Measurements from ENCODE around the gene NFS1.
"Not testable (repeated sequence)": the region's sequence is repeated elsewhere in the genome, so short reads cannot be mapped to it uniquely, and the experiment has no call there.

The NFS1 gene

DNA sequence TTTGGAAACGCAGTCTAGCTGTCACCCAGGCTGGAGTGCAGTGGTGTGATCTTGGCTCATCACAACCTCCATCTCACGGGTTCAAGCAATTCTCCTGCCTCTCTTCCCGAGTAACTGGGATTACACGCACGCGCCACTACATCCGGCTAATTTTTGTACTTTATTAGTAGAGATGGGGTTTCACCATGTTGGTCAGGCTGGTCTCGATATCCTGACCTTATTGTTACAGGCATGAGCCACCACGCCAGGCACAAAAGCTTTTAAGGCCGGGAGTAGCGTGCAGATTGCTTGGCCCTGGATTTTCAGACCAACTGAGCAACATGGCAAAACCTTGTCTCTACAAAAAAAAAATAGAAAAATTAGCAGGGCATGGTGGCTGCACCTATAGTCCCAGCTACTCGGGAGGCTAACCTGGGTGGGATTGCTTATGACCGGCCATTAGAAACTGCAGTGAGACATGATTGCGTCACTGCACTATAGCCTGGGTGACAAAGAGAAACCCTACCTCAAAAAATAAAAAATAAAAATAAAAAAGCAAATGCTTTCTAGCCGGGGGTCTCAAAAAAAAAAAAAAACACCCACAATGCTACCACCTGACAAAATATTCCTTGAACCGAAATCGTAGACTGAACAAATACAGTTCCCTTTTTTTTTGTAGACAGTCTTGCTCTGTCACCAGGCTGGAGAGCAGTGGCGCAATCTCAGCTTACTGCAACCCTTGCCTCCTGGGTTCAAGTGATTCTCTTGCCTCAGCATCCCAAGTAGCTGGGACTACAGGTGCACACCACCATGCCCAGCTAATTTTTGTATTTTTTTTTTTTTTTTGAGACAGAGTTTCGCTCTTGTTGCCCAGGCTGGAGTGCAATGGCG, 27.9 kb upstream of the NFS1 start:
- Histone ChIP-seq H3K4me3 (ENCODE audit: extremely low read depth, insufficient read depth, low read length, poor library complexity, severe bottlenecking) (no peak overlapping the region), H3K9me3 (ENCODE audit: control insufficient read depth, low read length) (no peaks in the 10 kb centered on the region), H3K4me1 (ENCODE audit: control insufficient read depth, insufficient read depth, low read length, poor library complexity, severe bottlenecking) (no peaks in the 10 kb centered on the region), H3K36me3 (ENCODE audit: control insufficient read depth, insufficient read depth, low read length) (peaks cover 98% of the 10 kb centered on the region), H3K27ac (ENCODE audit: low read depth, low read length, severe bottlenecking) (no peak overlapping the region)
- 98 to 100% methylated on average over 12 to 13 of the region's 20 CpGs for WGBS, 2 experiments (ENCODE audit: insufficient coverage in 2 of 2)

DNA sequence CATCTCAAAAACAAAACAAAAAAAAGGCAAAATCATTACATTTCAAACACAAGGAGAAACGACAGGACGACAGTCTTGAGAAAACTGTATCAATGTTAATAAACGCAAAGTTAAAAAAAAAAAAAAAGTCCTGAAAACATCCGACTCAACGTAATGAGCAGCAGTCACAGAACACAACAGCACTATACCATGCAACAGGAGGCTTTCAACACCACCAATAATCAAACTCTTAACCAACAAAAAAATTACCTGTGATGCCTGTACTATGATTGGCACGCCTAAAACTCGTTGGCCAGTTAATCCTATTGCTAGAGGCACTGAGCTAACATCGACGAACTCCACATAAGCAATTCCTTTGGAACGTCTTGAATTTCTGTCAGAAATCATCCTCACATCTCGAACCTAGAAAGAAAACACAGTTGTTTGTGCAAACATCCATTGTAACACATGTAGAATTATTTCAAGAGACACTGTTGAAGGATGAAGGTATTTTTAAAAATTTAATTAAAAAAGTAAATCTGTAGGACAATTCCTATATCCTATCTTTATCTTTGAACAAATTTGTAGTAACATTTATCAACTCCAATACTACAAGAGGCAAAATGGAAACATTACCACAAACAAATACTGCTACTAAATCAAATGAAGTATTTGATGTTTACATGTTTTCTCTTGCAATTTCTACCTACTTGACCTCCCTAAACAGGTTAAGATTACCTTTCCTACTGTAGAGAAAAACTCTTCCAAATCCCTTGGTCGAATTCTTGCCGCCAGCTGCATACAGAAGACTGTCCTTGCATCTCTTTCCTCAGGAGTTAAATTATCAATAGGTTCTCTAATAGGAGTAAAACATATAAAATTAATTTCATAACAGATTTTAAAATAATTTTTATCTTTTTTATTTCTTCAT, 25.4 kb upstream of the NFS1 start:
- Histone ChIP-seq H3K4me1 (ENCODE audit: control insufficient read depth, insufficient read depth, low read length, poor library complexity, severe bottlenecking) (no peaks in the 10 kb centered on the region), H3K27ac (ENCODE audit: low read depth, low read length, severe bottlenecking) (no peak overlapping the region), H3K4me3 (ENCODE audit: extremely low read depth, insufficient read depth, low read length, poor library complexity, severe bottlenecking) (no peak overlapping the region), H3K36me3 (ENCODE audit: control insufficient read depth, insufficient read depth, low read length) (peaks cover 98% of the 10 kb centered on the region), H3K9me3 (ENCODE audit: control insufficient read depth, low read length) (no peaks in the 10 kb centered on the region)
- 93 to 97% methylated on average over 7 to 9 of the region's 13 CpGs for WGBS, 2 experiments (ENCODE audit: insufficient coverage in 2 of 2)

- H3K27ac ChIP-seq (ENCODE audit: low read depth, low read length, severe bottlenecking); H3K4me3 ChIP-seq (ENCODE audit: extremely low read depth, insufficient read depth, low read length, poor library complexity, severe bottlenecking); H3K4me1 ChIP-seq (ENCODE audit: control insufficient read depth, insufficient read depth, low read length, poor library complexity, severe bottlenecking); H3K9me3 ChIP-seq (ENCODE audit: control insufficient read depth, low read length): not testable (repeated sequence)
- peaks cover 99% of the 10 kb centered on the region for H3K36me3 ChIP-seq (ENCODE audit: control insufficient read depth, insufficient read depth, low read length)
- 91 to 96% methylated on average over 7 to 8 of the region's 12 CpGs for WGBS, 2 experiments (ENCODE audit: insufficient coverage in 2 of 2)
Measured at GRCh38 chr20:35723652-35724320, 24.6 kb upstream of the NFS1 start.

DNA sequence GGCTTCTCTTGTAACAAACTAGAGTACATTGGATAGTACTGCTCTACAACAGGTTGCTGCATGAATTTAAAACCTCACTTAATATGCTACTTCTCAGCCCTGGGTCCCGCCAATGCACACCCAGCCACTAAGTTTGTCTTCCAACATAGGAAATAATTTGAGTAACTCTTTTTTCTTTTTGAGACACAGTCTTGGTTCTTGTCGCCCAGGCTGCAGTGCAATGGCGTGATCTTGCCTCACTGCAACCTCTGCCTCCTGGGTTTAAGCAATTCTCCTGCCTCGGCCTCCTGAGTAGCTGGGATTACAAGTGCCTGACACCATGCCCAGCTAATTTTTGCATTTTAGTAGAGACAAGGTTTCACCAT, 24.1 kb upstream of the NFS1 start:
- not testable (repeated sequence) for H3K9me3 ChIP-seq (ENCODE audit: control insufficient read depth, low read length); H3K4me3 ChIP-seq (ENCODE audit: extremely low read depth, insufficient read depth, low read length, poor library complexity, severe bottlenecking); H3K4me1 ChIP-seq (ENCODE audit: control insufficient read depth, insufficient read depth, low read length, poor library complexity, severe bottlenecking); H3K27ac ChIP-seq (ENCODE audit: low read depth, low read length, severe bottlenecking)
- 98 to 100% methylated on average over 3 of the region's 4 CpGs for WGBS, 2 experiments (ENCODE audit: insufficient coverage in 2 of 2)
- H3K36me3 ChIP-seq (ENCODE audit: control insufficient read depth, insufficient read depth, low read length), result peaks cover 99% of the 10 kb centered on the region

- Histone ChIP-seq H3K4me1 (ENCODE audit: control insufficient read depth, insufficient read depth, low read length, poor library complexity, severe bottlenecking) (no peaks in the 10 kb centered on the region), H3K36me3 (ENCODE audit: control insufficient read depth, insufficient read depth, low read length) (peaks cover 98% of the 10 kb centered on the region), H3K27ac (ENCODE audit: low read depth, low read length, severe bottlenecking) (no peak overlapping the region), H3K4me3 (ENCODE audit: extremely low read depth, insufficient read depth, low read length, poor library complexity, severe bottlenecking) (no peak overlapping the region), H3K9me3 (ENCODE audit: control insufficient read depth, low read length) (no peaks in the 10 kb centered on the region)
- 100% methylated on average over 2 of the region's 3 CpGs; no CpG with 5 or more reads in 1 of the 2 experiments for WGBS, 2 experiments (ENCODE audit: insufficient coverage in 2 of 2)
Measured at GRCh38 chr20:35721621-35722020, 22.5 kb upstream of the NFS1 start.

DNA sequence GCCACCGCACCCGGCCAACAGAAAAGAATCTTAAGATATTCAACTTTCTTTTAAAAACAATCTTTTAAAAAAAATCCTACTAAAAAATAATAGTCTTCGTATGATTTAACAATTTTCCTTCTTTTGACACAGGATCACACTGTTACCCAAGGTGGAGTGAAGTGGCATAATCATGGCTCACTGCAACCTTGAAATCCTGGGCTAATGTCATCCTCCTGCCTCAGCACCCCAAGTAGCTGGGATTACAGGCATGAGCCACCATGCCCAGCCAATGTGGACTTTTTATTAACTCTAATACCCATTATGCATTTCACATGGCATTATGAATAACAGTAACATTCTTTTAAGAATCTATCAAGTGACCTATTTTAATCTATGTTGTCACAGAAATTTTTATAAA, 22.1 kb upstream of the NFS1 start:
- H3K4me1 ChIP-seq (ENCODE audit: control insufficient read depth, insufficient read depth, low read length, poor library complexity, severe bottlenecking), result no peaks in the 10 kb centered on the region
- H3K36me3 ChIP-seq (ENCODE audit: control insufficient read depth, insufficient read depth, low read length), result peaks cover 98% of the 10 kb centered on the region
- H3K4me3 ChIP-seq (ENCODE audit: extremely low read depth, insufficient read depth, low read length, poor library complexity, severe bottlenecking), result no peak overlapping the region
- WGBS, 2 experiments (ENCODE audit: insufficient coverage in 2 of 2), result 100% methylated on average over 2 to 3 of the region's 3 CpGs
- no peaks in the 10 kb centered on the region for H3K9me3 ChIP-seq (ENCODE audit: control insufficient read depth, low read length)
- H3K27ac ChIP-seq (ENCODE audit: low read depth, low read length, severe bottlenecking), result no peak overlapping the region

- WGBS, 2 experiments (ENCODE audit: insufficient coverage in 2 of 2), result 95 to 96% methylated on average over 13 of the region's 13 CpGs
- Histone ChIP-seq H3K36me3 (ENCODE audit: control insufficient read depth, insufficient read depth, low read length) (peaks cover 98% of the 10 kb centered on the region), H3K4me3 (ENCODE audit: extremely low read depth, insufficient read depth, low read length, poor library complexity, severe bottlenecking) (no peak overlapping the region), H3K4me1 (ENCODE audit: control insufficient read depth, insufficient read depth, low read length, poor library complexity, severe bottlenecking) (no peaks in the 10 kb centered on the region), H3K9me3 (ENCODE audit: control insufficient read depth, low read length) (no peaks in the 10 kb centered on the region), H3K27ac (ENCODE audit: low read depth, low read length, severe bottlenecking) (no peak overlapping the region)
Measured at GRCh38 chr20:35720165-35721123, 21.3 kb upstream of the NFS1 start.

DNA sequence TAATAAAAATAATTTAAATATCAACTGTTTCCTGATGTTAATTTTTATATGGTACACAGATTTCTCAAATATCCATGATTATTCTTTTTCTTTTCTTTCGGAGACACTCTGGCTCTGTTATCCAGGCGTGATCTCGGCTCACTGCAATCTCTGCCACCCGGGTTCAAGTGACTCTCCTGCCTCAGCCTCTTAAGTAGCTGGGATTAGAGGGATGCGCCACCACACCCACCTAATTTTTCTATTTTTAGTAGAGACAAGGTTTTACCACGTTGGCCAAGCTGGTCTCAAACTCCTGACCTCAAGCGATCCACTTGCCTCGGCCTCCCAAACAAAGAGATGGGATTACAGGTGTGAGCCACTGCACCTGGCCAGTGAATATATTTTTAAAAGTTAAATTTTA, 20.6 kb upstream of the NFS1 start:
- H3K27ac ChIP-seq (ENCODE audit: low read depth, low read length, severe bottlenecking), result no peak overlapping the region
- no peak overlapping the region for H3K4me3 ChIP-seq (ENCODE audit: extremely low read depth, insufficient read depth, low read length, poor library complexity, severe bottlenecking)
- H3K36me3 ChIP-seq (ENCODE audit: control insufficient read depth, insufficient read depth, low read length), result peaks cover 98% of the 10 kb centered on the region
- 92 to 100% methylated on average over 3 to 5 of the region's 8 CpGs for WGBS, 2 experiments (ENCODE audit: insufficient coverage in 2 of 2)
- no peaks in the 10 kb centered on the region for H3K4me1 ChIP-seq (ENCODE audit: control insufficient read depth, insufficient read depth, low read length, poor library complexity, severe bottlenecking)
- H3K9me3 ChIP-seq (ENCODE audit: control insufficient read depth, low read length), result no peaks in the 10 kb centered on the region

DNA sequence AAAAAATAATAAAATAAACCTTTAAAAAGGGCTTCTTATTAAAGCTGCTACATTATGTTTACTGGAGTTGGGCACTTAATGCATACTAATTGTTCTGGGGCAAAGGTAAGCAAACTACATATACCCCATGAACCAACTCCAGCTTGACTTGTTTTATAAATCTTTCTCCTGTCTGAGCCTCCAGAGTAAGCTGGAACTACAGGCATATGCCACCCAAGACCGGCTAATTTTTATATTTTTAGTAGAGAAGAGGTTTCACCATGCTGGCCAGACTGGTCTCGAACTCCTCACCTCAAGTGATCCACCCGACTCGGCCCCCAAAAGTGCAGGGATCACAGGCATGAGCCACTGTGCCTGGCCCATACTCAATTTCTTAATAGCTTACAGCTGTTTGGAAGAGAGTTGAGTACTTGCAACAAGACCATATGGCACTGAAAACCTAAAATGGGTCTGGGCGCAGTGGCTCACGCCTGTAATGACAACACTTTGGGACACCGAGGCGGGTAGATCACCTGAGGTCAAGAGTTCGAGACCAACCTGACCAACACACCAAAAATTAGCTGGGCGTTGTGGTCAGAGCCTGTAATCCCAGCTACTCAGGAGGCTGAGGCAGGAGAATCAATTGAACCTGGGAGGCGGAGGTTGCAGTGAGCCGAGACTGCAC, 20.0 kb upstream of the NFS1 start:
- Histone ChIP-seq H3K36me3 (ENCODE audit: control insufficient read depth, insufficient read depth, low read length) (peaks cover 98% of the 10 kb centered on the region), H3K4me3 (ENCODE audit: extremely low read depth, insufficient read depth, low read length, poor library complexity, severe bottlenecking) (no peak overlapping the region), H3K9me3 (ENCODE audit: control insufficient read depth, low read length) (no peaks in the 10 kb centered on the region), H3K4me1 (ENCODE audit: control insufficient read depth, insufficient read depth, low read length, poor library complexity, severe bottlenecking) (no peaks in the 10 kb centered on the region), H3K27ac (ENCODE audit: low read depth, low read length, severe bottlenecking) (no peak overlapping the region)
- 93 to 98% methylated on average over 11 of the region's 12 CpGs for WGBS, 2 experiments (ENCODE audit: insufficient coverage in 2 of 2)
